ENCODE data around the gene LEP. TPM values are rescaled to one million over a fixed set of nuclear protein-coding genes. Genes with fewer than 3 reads are reported as not detected.

Gene LEP
- total RNA-seq, 1 donor from 2014 or later, result not detected

- no peak for DNase-seq (ENCODE audit: low read depth)
Observed at GRCh38 chr7:128244861-128245260, 3.8 kb downstream of the LEP start.

- DNase-seq (ENCODE audit: low read depth), result no peak
Observed at GRCh38 chr7:128247108-128247507, 6.0 kb downstream of the LEP start.

- peak; percentile 43 for DNase-seq (ENCODE audit: low read depth)
Observed at GRCh38 chr7:128247640-128248194, 6.6 kb downstream of the LEP start.

GRCh38 chr7:128251337-128251736 is 10.3 kb downstream of the LEP start:
- no peak for DNase-seq (ENCODE audit: low read depth)

- DNase-seq (ENCODE audit: low read depth), result no peak
Observed at GRCh38 chr7:128253701-128254100, 12.6 kb downstream of the LEP start.

- DNase-seq (ENCODE audit: low read depth), result no peak
Observed at GRCh38 chr7:128254470-128254869, 13.4 kb downstream of the LEP start.

GRCh38 chr7:128255271-128255670 is 14.2 kb downstream of the LEP start:
- no peak for DNase-seq (ENCODE audit: low read depth)

- DNase-seq (ENCODE audit: low read depth), result no peak
Observed at GRCh38 chr7:128257458-128257857, 16.4 kb downstream of the LEP start.

GRCh38 chr7:128259131-128260061 is 18.3 kb downstream of the LEP start:
- no peak for DNase-seq (ENCODE audit: low read depth)

- DNase-seq (ENCODE audit: low read depth), result no peak
Observed at GRCh38 chr7:128260069-128260795, 19.2 kb downstream of the LEP start.

- no peak for DNase-seq (ENCODE audit: low read depth)
Observed at GRCh38 chr7:128262273-128263028, 21.4 kb downstream of the LEP start.

- no peak for DNase-seq (ENCODE audit: low read depth)
Observed at GRCh38 chr7:128263420-128263819, 22.3 kb downstream of the LEP start.

GRCh38 chr7:128264477-128264876 is 23.4 kb downstream of the LEP start:
- DNase-seq (ENCODE audit: low read depth), result peak; percentile 37

GRCh38 chr7:128265156-128265905 is 24.3 kb downstream of the LEP start:
- no peak for DNase-seq (ENCODE audit: low read depth)

- DNase-seq (ENCODE audit: low read depth), result no peak
Observed at GRCh38 chr7:128265906-128266300, 24.8 kb downstream of the LEP start.

- DNase-seq (ENCODE audit: low read depth), result no peak
Observed at GRCh38 chr7:128266529-128266882, 25.4 kb downstream of the LEP start.

GRCh38 chr7:128266883-128267594 is 26.0 kb downstream of the LEP start:
- peak; percentile 82 for DNase-seq (ENCODE audit: low read depth)

GRCh38 chr7:128267595-128267924 is 26.5 kb downstream of the LEP start:
- DNase-seq (ENCODE audit: low read depth), result no peak

- no peak for DNase-seq (ENCODE audit: low read depth)
Observed at GRCh38 chr7:128268233-128268632, 27.2 kb downstream of the LEP start.

- no peak for DNase-seq (ENCODE audit: low read depth)
Observed at GRCh38 chr7:128270826-128271272, 29.8 kb downstream of the LEP start.
